Stomach (tissue), 4 donors: ENCODE data around the gene TBC1D2.

Experiments
- EP300 ChIP-seq: sonication (generic); formaldehyde crosslinking; IDR thresholded peaks from one replicate; pipeline ENCODE4 v1.6.1; 2017; ENCODE audit warnings: antibody characterized with exemption
- POLR2A ChIP-seq, 4 donors: fragments of 450-650 bp; IDR thresholded peaks; one replicate each; pipeline ENCODE4 v1.6.1; 2016; ENCODE audit warnings: antibody characterized with exemption in 4 of 4, control low read depth in 2 of 4, mild to moderate bottlenecking in 1 of 4, moderate library complexity in 1 of 4
- TF ChIP-seq, protein P1 (sequence below), 7 experiments: fragments of 450-650 bp in 4 of 7; fragments of 200-600 bp in 3 of 7; sonication (generic) in 3 of 7; IDR thresholded peaks; one replicate each; pipeline ENCODE4 v1.5.1; 2016 to 2019; ENCODE audit warnings: antibody characterized with exemption in 7 of 7, control low read depth in 2 of 7, mild to moderate bottlenecking in 1 of 7

DNA sequence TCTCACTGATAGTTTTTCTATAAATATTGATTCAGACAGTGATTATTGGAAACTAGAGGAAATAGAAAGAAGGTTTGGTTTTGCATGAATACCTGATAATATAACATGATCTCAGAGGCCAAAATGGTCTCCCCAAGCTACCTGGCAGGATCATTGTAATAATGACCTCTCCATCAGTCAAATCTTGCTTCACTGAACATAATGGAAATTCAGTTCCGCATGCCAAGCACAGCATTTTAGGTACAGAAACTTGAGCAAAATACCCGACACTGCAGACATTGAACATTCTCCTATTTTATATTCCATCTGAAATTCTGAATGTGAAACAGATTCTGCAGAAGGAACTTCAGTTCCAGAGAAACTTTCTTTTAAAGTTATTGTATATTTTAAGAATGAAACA lies 9.1 kb upstream of the TBC1D2 start:
- TF ChIP-seq POLR2A (IDR thresholded peaks at IDR 0.05) (no peak), EP300 (no peak)
- TF ChIP-seq, protein P1, sequence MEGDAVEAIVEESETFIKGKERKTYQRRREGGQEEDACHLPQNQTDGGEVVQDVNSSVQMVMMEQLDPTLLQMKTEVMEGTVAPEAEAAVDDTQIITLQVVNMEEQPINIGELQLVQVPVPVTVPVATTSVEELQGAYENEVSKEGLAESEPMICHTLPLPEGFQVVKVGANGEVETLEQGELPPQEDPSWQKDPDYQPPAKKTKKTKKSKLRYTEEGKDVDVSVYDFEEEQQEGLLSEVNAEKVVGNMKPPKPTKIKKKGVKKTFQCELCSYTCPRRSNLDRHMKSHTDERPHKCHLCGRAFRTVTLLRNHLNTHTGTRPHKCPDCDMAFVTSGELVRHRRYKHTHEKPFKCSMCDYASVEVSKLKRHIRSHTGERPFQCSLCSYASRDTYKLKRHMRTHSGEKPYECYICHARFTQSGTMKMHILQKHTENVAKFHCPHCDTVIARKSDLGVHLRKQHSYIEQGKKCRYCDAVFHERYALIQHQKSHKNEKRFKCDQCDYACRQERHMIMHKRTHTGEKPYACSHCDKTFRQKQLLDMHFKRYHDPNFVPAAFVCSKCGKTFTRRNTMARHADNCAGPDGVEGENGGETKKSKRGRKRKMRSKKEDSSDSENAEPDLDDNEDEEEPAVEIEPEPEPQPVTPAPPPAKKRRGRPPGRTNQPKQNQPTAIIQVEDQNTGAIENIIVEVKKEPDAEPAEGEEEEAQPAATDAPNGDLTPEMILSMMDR (IDR thresholded peaks at IDR 0.05), result no peak
